T-cell (primary cell): Measurements from ENCODE around the gene GPSM1. TPM values are rescaled to one million over a fixed set of nuclear protein-coding genes. Genes with fewer than 3 reads are reported as not detected.

Experiments
- ATAC-seq, 4 experiments: fragments of 200-7000 bp in 3 of 4; fragments of 150-1000 bp in 1 of 4; cut with Tn5 transposase; replicated peaks in 1 of 4; 1 replicate in 3 of 4; 2 replicates in 1 of 4; pipeline ENCODE4 v1.10.0; 2021; ENCODE audit warnings: moderate library complexity in 3 of 4, mild to moderate bottlenecking in 2 of 4, moderate number of reproducible peaks in 1 of 4
- CTCF ChIA-PET, 2 donors: fragments of 300-600 bp; sonication (Branson Sonifier 250); formaldehyde crosslinking; loops; one replicate each; lab custom pipeline; 2022; ENCODE audit warnings: antibody characterized with exemption in 2 of 2; lab: Charles Lee
- POLR2A ChIA-PET, 2 donors: fragments of 300-600 bp; sonication (Branson Sonifier 250); formaldehyde crosslinking; loops; one replicate each; lab custom pipeline; 2022; ENCODE audit warnings: antibody characterized with exemption in 2 of 2; lab: Charles Lee
- DNase-seq, 35 experiments: peaks; one replicate each; pipeline versions ENCODE4 v3.0.0 to v3.0.0-alpha.2; 2013 to 2023
- H3K27ac ChIP-seq: one replicate; pipeline ENCODE4 v1.5.1; 2013; ENCODE audit warnings: low read length
- H3K27me3 ChIP-seq, 2 experiments: replicated peaks in 1 of 2; 1 replicate in 1 of 2; 2 replicates in 1 of 2; pipeline versions ENCODE4 v1.6.1 to v1.7.0; 2013; ENCODE audit warnings: low read length in 1 of 2, mixed read lengths in 1 of 2; ENCODE audit not compliant: control insufficient read depth in 2 of 2, insufficient read depth in 2 of 2; ENCODE audit errors: extremely low read depth in 1 of 2
- H3K36me3 ChIP-seq, 2 donors: 1 replicate in 1 of 2; 2 replicates in 1 of 2; pipeline versions ENCODE4 v1.6.1 to v1.7.0; 2013; ENCODE audit warnings: low read length in 1 of 2; ENCODE audit not compliant: control insufficient read depth in 2 of 2, insufficient read depth in 1 of 2; ENCODE audit errors: extremely low read depth in 1 of 2
- H3K4me1 ChIP-seq, 2 experiments: 1 replicate in 1 of 2; 2 replicates in 1 of 2; pipeline versions ENCODE4 v1.6.1 to v1.7.0; 2013; ENCODE audit warnings: low read length in 2 of 2, mixed read lengths in 1 of 2; ENCODE audit not compliant: insufficient read depth in 2 of 2, control insufficient read depth in 1 of 2; ENCODE audit errors: extremely low read depth in 1 of 2
- H3K4me3 ChIP-seq, 2 donors: 1 replicate in 1 of 2; 2 replicates in 1 of 2; pipeline versions ENCODE4 v1.5.1 to v1.7.0; 2013; ENCODE audit warnings: mild to moderate bottlenecking in 2 of 2, low read length in 1 of 2, moderate library complexity in 1 of 2; ENCODE audit not compliant: control insufficient read depth in 1 of 2; ENCODE audit errors: extremely low read depth in 1 of 2
- H3K9me3 ChIP-seq: 2 replicates; pipeline ENCODE4 v1.7.0; 2013
- H3K27ac Mint-ChIP-seq, 2 donors: one replicate each; pipeline ENCODE4 v1.8.0; 2020 to 2021; ENCODE audit warnings: mild to moderate bottlenecking in 2 of 2, mixed read lengths in 2 of 2
- H3K27me3 Mint-ChIP-seq, 2 donors: one replicate each; pipeline ENCODE4 v1.8.0; 2021 to 2022; ENCODE audit warnings: mixed read lengths in 2 of 2
- H3K36me3 Mint-ChIP-seq: one replicate; pipeline ENCODE4 v1.8.0; 2021; ENCODE audit warnings: mixed read lengths
- H3K4me1 Mint-ChIP-seq, 3 donors: one replicate each; pipeline ENCODE4 v1.8.0; 2020 to 2022; ENCODE audit warnings: mixed read lengths in 3 of 3, mild to moderate bottlenecking in 1 of 3
- H3K4me3 Mint-ChIP-seq, 3 donors: one replicate each; pipeline ENCODE4 v1.8.0; 2020 to 2022; ENCODE audit warnings: mild to moderate bottlenecking in 3 of 3, mixed read lengths in 3 of 3, moderate library complexity in 3 of 3
- H3K9me3 Mint-ChIP-seq, 3 donors: one replicate each; pipeline ENCODE4 v1.8.0; 2020 to 2022; ENCODE audit warnings: mixed read lengths in 3 of 3
- WGBS: methylation state at CpG from one replicate; pipeline ENCODE4 v1.1.5; 2013; ENCODE audit warnings: missing lambda C conversion rate; ENCODE audit not compliant: insufficient coverage; 5-methylcytosine and 5-hydroxymethylcytosine counted together
- total RNA-seq, 35 experiments: library from RNA in 6 of 35; stranded (reverse) in 6 of 35; fragments of 120-200 nt in 1 of 35; gene quantifications; one replicate each; pipeline versions ENCODE4 v1.2.1 to v1.2.4 and lab custom pipeline; 2013 to 2026

Gene GPSM1
- total RNA-seq, 5 donors from 2014 or later (not counting 1 experiment from before 2014, with no cell fraction given): 8.6 to 11.5 (median 9.7) TPM

- H3K27ac Mint-ChIP-seq: no peak overlapping the region
- Histone ChIP-seq H3K27me3 (peaks cover 0 to 62% of the 10 kb centered on the region in 2 experiments), H3K36me3 (no peaks in the 10 kb centered on the region), H3K9me3 (no peaks in the 10 kb centered on the region), H3K4me3 (no peak overlapping the region), H3K4me1 (peaks cover 0 to 11% of the 10 kb centered on the region in 2 experiments), H3K27ac (no peak overlapping the region)
- H3K4me1 Mint-ChIP-seq: peaks cover 4 to 7% (median 6%) of the 10 kb centered on the region in 3 donors
- ATAC-seq (peak in 1 of 4 experiments; percentile 21), DNase-seq (no peak)
- CTCF ChIA-PET: no interaction called here
- no peaks in the 10 kb centered on the region for H3K9me3 Mint-ChIP-seq
- WGBS: 91% methylated on average over 33 of the region's 34 CpGs
- peaks cover 3 to 5% of the 10 kb centered on the region in 2 donors for H3K27me3 Mint-ChIP-seq
- no peak overlapping the region for H3K4me3 Mint-ChIP-seq
- no peaks in the 10 kb centered on the region for H3K36me3 Mint-ChIP-seq
- POLR2A ChIA-PET: no interaction called here
Measured at GRCh38 chr9:136303066-136303824, 24.1 kb upstream of the GPSM1 start.

GRCh38 chr9:136303825-136304416 is 23.4 kb upstream of the GPSM1 start, which contains the start of gene CCDC187:
Gene CCDC187 (minus strand): TSS chr9:136304094. CDS start chr9:136303830, 264 bp downstream.
- no peaks in the 10 kb centered on the region for H3K9me3 ChIP-seq
- Mint-ChIP-seq H3K4me1 (peaks cover 4 to 7% (median 6%) of the 10 kb centered on the region in 3 donors), H3K9me3 (no peaks in the 10 kb centered on the region), H3K36me3 (no peaks in the 10 kb centered on the region), H3K27me3 (peaks cover 3 to 5% of the 10 kb centered on the region in 2 donors), H3K4me3 (no peak within 1 kb of the TSS), H3K27ac (no peak within 1 kb of the TSS)
- WGBS: 89% methylated on average over 21 of the region's 22 CpGs
- CTCF ChIA-PET: no interaction called here
- H3K4me3 ChIP-seq: no peak within 1 kb of the TSS
- H3K36me3 ChIP-seq: no peaks in the 10 kb centered on the region
- DNase-seq (no peak), ATAC-seq (no peak)
- H3K27ac ChIP-seq: no peak within 1 kb of the TSS
- peaks cover 0 to 13% of the 10 kb centered on the region in 2 experiments for H3K4me1 ChIP-seq
- POLR2A ChIA-PET: no interaction called here
- peaks cover 0 to 66% of the 10 kb centered on the region in 2 experiments for H3K27me3 ChIP-seq

GRCh38 chr9:136304456-136304855 is 22.9 kb upstream of the GPSM1 start:
- no peaks in the 10 kb centered on the region for H3K36me3 ChIP-seq
- H3K9me3 Mint-ChIP-seq: no peaks in the 10 kb centered on the region
- H3K9me3 ChIP-seq: no peaks in the 10 kb centered on the region
- ChIA-PET POLR2A (no interaction called here), CTCF (no interaction called here)
- H3K36me3 Mint-ChIP-seq: no peaks in the 10 kb centered on the region
- H3K27me3 ChIP-seq: peaks cover 0 to 71% of the 10 kb centered on the region in 2 experiments
- H3K27ac Mint-ChIP-seq: no peak overlapping the region
- H3K4me1 Mint-ChIP-seq: peaks cover 4 to 7% (median 6%) of the 10 kb centered on the region in 3 donors
- DNase-seq: no peak
- ATAC-seq: no peak
- no peak overlapping the region for H3K27ac ChIP-seq
- H3K4me3 Mint-ChIP-seq: no peak overlapping the region
- WGBS: 95% methylated on average over 7 of the region's 10 CpGs
- no peak overlapping the region for H3K4me3 ChIP-seq
- H3K27me3 Mint-ChIP-seq: peaks cover 3 to 5% of the 10 kb centered on the region in 2 donors
- H3K4me1 ChIP-seq: peaks cover 0 to 19% of the 10 kb centered on the region in 2 experiments

GRCh38 chr9:136304981-136305380 is 22.4 kb upstream of the GPSM1 start:
- DNase-seq: no peak
- no peak overlapping the region for H3K27ac Mint-ChIP-seq
- Histone ChIP-seq H3K27me3 (peaks cover 0 to 72% of the 10 kb centered on the region in 2 experiments), H3K4me3 (no peak overlapping the region), H3K9me3 (no peaks in the 10 kb centered on the region), H3K36me3 (no peaks in the 10 kb centered on the region), H3K4me1 (peaks cover 0 to 19% of the 10 kb centered on the region in 2 experiments), H3K27ac (no peak overlapping the region)
- CTCF ChIA-PET: no interaction called here
- POLR2A ChIA-PET: no interaction called here
- H3K4me3 Mint-ChIP-seq: no peak overlapping the region
- H3K9me3 Mint-ChIP-seq: no peaks in the 10 kb centered on the region
- WGBS: 80% methylated on average over 11 of the region's 13 CpGs
- ATAC-seq: no peak
- no peaks in the 10 kb centered on the region for H3K36me3 Mint-ChIP-seq
- H3K27me3 Mint-ChIP-seq: peaks cover 3 to 5% of the 10 kb centered on the region in 2 donors
- peaks cover 4 to 7% (median 6%) of the 10 kb centered on the region in 3 donors for H3K4me1 Mint-ChIP-seq

GRCh38 chr9:136305804-136306203 is 21.5 kb upstream of the GPSM1 start:
- no peak for ATAC-seq

More at GRCh38 chr9:136305804-136306203, 21.5 kb upstream of the GPSM1 start:
- no peaks in the 10 kb centered on the region for H3K36me3 ChIP-seq
- H3K4me1 ChIP-seq: peaks cover 0 to 19% of the 10 kb centered on the region in 2 experiments
- H3K27me3 ChIP-seq: peaks cover 0 to 79% of the 10 kb centered on the region in 2 experiments
- Mint-ChIP-seq H3K36me3 (no peaks in the 10 kb centered on the region), H3K9me3 (no peaks in the 10 kb centered on the region), H3K4me3 (no peak overlapping the region), H3K27ac (no peak overlapping the region), H3K27me3 (peaks cover 3 to 5% of the 10 kb centered on the region in 2 donors), H3K4me1 (peaks cover 4 to 7% (median 6%) of the 10 kb centered on the region in 3 donors)
- no peaks in the 10 kb centered on the region for H3K9me3 ChIP-seq
- DNase-seq: no peak
- CTCF ChIA-PET: interaction anchor here in 1 of 2 donors (0.6 kb wide), 1 partner anchor 164 kb away, joined by 4 read pairs; no protein-coding TSS in a partner anchor
- WGBS: 37% methylated on average over 18 of the region's 18 CpGs
- H3K4me3 ChIP-seq: no peak overlapping the region
- POLR2A ChIA-PET: no interaction called here
- no peak overlapping the region for H3K27ac ChIP-seq
